Prostate gland (tissue), 2 donors: ENCODE measurements around the gene CSNK1E. TPM values are rescaled to one million over a fixed set of nuclear protein-coding genes. Genes with fewer than 3 reads are reported as not detected.

Experiments
- DNase-seq: peaks from one replicate; pipeline ENCODE4 v3.0.0-alpha.2; 2019; ENCODE audit warnings: low spot score
- H3K27ac ChIP-seq, 2 donors: fragments of 200-600 bp; sonication (generic); 2 replicates each; pipeline ENCODE4 v1.5.1; 2017 to 2019
- H3K27me3 ChIP-seq: fragments of 200-600 bp; sonication (generic); replicated peaks from 2 replicates; pipeline ENCODE4 v1.5.1; 2019; ENCODE audit not compliant: insufficient read depth
- H3K36me3 ChIP-seq, 2 donors: fragments of 200-600 bp; sonication (generic); 1 replicate in 1 of 2; 2 replicates in 1 of 2; pipeline versions ENCODE4 v1.5.1 to v1.8.1; 2017 to 2019
- H3K4me1 ChIP-seq: fragments of 200-600 bp; sonication (generic); replicated peaks from 2 replicates; pipeline ENCODE4 v1.5.1; 2019
- H3K4me3 ChIP-seq, 2 donors: fragments of 200-600 bp; sonication (generic); 2 replicates each; pipeline ENCODE4 v1.5.1; 2017 to 2019
- H3K9me3 ChIP-seq: fragments of 200-600 bp; sonication (generic); 2 replicates; pipeline ENCODE4 v1.5.1; 2017
- POLR2A ChIP-seq: fragments of 450-650 bp; IDR thresholded peaks from one replicate; pipeline ENCODE4 v1.6.1; 2016; ENCODE audit warnings: antibody characterized with exemption, mild to moderate bottlenecking
- POLR2AphosphoS5 ChIP-seq: sonication (generic); formaldehyde crosslinking; IDR thresholded peaks from one replicate; pipeline ENCODE4 v1.6.1; 2017; ENCODE audit warnings: antibody characterized with exemption
- WGBS: methylation state at CpG from one replicate; pipeline ENCODE4 v1.1.5; 2018; 5-methylcytosine and 5-hydroxymethylcytosine counted together
- intact Hi-C: fragments of 100-400 bp; cut with DNase I; formaldehyde crosslinking; loops from one replicate; pipeline ENCODE4 v1.14.2; 2022
- total RNA-seq, 2 donors: library from RNA; depleted of rRNA; stranded (reverse); fragments of >200 nt; gene quantifications; one replicate each; pipeline ENCODE4 v1.1.0, GENCODE V29; 2016
- TF ChIP-seq, protein P1 (sequence below), 4 experiments: fragments of 200-600 bp in 2 of 4; fragments of 450-650 bp in 2 of 4; sonication (generic) in 2 of 4; IDR thresholded peaks; 1 replicate in 3 of 4; 2 replicates in 1 of 4; pipeline ENCODE4 v1.5.1; 2016 to 2019; ENCODE audit warnings: antibody characterized with exemption in 4 of 4, mild to moderate bottlenecking in 2 of 4, moderate library complexity in 2 of 4

The CSNK1E gene
- total RNA-seq, 2 donors from 2014 or later, result 82.8 to 190 TPM

DNA sequence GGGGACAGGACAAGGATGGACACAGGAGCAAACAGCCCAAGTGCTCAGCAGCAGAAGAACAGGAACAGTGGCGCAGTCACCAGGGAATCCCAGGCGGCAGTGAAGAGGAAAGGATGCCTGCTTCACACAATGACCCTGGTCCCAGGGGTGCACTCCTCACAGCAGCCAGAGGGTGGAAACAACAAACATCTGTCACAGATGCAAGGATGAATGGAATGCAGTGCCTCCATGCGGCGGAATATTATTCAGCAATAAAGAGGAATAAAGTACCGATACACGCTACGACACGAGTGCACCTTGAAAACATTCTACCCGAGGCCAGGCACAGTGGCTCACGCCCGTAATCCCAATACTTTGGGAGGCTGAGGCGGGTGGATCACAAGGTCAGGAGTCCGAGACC, 12.7 kb downstream of the CSNK1E start:
- H3K27ac ChIP-seq, result no peak overlapping the region
- no peaks in the 10 kb centered on the region for H3K9me3 ChIP-seq
- no peak for DNase-seq
- 84% methylated on average over 13 of the region's 13 CpGs for WGBS
- peaks cover 10% of the 10 kb centered on the region for H3K4me1 ChIP-seq
- peaks cover 0 to 33% of the 10 kb centered on the region in 2 donors for H3K36me3 ChIP-seq
- no peak overlapping the region for H3K4me3 ChIP-seq
- no peaks in the 10 kb centered on the region for H3K27me3 ChIP-seq
- intact Hi-C loops, result no loop called here
- TF ChIP-seq POLR2A, result no peak
- TF ChIP-seq, protein P1, sequence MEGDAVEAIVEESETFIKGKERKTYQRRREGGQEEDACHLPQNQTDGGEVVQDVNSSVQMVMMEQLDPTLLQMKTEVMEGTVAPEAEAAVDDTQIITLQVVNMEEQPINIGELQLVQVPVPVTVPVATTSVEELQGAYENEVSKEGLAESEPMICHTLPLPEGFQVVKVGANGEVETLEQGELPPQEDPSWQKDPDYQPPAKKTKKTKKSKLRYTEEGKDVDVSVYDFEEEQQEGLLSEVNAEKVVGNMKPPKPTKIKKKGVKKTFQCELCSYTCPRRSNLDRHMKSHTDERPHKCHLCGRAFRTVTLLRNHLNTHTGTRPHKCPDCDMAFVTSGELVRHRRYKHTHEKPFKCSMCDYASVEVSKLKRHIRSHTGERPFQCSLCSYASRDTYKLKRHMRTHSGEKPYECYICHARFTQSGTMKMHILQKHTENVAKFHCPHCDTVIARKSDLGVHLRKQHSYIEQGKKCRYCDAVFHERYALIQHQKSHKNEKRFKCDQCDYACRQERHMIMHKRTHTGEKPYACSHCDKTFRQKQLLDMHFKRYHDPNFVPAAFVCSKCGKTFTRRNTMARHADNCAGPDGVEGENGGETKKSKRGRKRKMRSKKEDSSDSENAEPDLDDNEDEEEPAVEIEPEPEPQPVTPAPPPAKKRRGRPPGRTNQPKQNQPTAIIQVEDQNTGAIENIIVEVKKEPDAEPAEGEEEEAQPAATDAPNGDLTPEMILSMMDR (IDR thresholded peaks at IDR 0.05), result no peak
- TF ChIP-seq POLR2AphosphoS5, result no peak

DNA sequence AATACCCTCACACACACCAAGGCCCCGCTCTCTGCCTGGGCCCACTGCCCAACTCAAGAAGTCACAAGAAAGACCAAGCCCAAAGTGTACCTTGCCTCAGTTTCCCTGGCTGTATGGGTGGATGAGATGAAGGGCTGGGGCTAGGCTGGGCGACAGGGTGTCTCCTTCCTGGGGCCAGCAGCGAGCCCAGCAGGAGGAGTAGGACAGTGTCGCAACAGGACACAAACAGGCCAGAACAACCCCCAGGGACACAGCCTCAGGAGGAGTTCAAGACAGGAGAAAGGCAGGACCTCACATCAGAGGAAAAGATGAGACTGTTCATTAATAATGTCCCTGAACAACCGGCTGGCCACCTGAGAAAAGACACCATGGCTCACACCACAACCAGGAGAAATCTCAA, 13.3 kb downstream of the CSNK1E start:
- intact Hi-C loops, result no loop called here
- WGBS, result 73% methylated on average over 5 of the region's 5 CpGs
- H3K9me3 ChIP-seq, result no peaks in the 10 kb centered on the region
- no peak overlapping the region for H3K4me3 ChIP-seq
- DNase-seq, result no peak
- TF ChIP-seq POLR2AphosphoS5 (no peak), POLR2A (no peak)
- TF ChIP-seq, protein P1 (IDR thresholded peaks at IDR 0.05), result no peak
- H3K4me1 ChIP-seq, result peaks cover 10% of the 10 kb centered on the region
- H3K27ac ChIP-seq, result no peak overlapping the region
- no peaks in the 10 kb centered on the region for H3K27me3 ChIP-seq
- H3K36me3 ChIP-seq, result peaks cover 0 to 39% of the 10 kb centered on the region in 2 donors

DNA sequence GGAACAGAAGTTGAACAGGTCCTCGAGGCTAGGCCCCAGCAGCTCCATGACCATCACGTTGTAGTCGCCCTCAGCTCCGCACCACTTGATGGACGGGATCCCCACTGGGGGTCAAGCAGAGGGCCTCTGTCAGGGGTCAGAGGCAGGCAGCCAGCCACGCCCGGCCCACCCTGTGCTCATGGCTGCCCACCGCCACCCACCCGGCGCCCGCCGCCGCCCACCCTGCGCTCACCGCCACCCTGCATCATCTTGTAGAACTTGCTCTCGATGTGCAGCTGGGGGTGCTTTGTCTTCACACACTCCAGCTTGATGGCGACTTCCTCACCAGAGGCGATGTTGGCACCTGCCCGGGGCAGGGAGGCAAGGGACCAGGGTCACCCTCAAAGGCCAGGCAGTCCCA, 14.3 kb downstream of the CSNK1E start:
- no peaks in the 10 kb centered on the region for H3K9me3 ChIP-seq
- intact Hi-C loops, result no loop called here
- TF ChIP-seq, protein P1 (IDR thresholded peaks at IDR 0.05), result no peak
- TF ChIP-seq POLR2AphosphoS5 (no peak), POLR2A (no peak)
- H3K4me1 ChIP-seq, result peaks cover 10% of the 10 kb centered on the region
- WGBS, result 89% methylated on average over 10 of the region's 19 CpGs
- peaks cover 5 to 50% of the 10 kb centered on the region in 2 donors for H3K36me3 ChIP-seq
- no peak overlapping the region for H3K4me3 ChIP-seq
- H3K27ac ChIP-seq, result no peak overlapping the region
- no peaks in the 10 kb centered on the region for H3K27me3 ChIP-seq
- no peak for DNase-seq

DNA sequence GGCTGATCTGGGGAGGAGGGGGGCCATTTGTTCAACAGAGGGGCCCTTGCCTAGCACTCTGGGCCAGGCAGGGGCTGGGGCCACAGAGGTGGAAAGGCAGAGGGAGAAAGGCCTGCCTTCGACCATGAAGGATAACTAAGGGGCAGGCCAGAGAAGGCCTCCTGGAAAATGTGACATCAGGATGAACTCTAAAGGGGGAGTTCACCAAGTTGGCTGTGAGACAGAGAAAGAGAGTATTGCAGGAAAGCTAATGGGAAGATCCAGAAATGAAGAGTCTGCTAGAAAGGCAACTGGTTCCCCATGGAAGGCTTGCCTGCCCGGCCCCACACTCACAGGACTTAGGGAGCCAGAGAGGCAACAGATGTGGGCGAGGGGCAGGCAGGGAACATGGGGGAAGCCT, 16.3 kb downstream of the CSNK1E start:
- Histone ChIP-seq H3K4me1 (peaks cover 10% of the 10 kb centered on the region), H3K27me3 (no peaks in the 10 kb centered on the region), H3K27ac (no peak overlapping the region), H3K9me3 (no peaks in the 10 kb centered on the region), H3K36me3 (peaks cover 5 to 66% of the 10 kb centered on the region in 2 donors), H3K4me3 (no peak overlapping the region)
- intact Hi-C loops, result no loop called here
- TF ChIP-seq, protein P1 (IDR thresholded peaks at IDR 0.05), result no peak
- TF ChIP-seq POLR2A (no peak), POLR2AphosphoS5 (no peak)
- 95% methylated on average over 3 of the region's 3 CpGs for WGBS
- DNase-seq, result no peak

DNA sequence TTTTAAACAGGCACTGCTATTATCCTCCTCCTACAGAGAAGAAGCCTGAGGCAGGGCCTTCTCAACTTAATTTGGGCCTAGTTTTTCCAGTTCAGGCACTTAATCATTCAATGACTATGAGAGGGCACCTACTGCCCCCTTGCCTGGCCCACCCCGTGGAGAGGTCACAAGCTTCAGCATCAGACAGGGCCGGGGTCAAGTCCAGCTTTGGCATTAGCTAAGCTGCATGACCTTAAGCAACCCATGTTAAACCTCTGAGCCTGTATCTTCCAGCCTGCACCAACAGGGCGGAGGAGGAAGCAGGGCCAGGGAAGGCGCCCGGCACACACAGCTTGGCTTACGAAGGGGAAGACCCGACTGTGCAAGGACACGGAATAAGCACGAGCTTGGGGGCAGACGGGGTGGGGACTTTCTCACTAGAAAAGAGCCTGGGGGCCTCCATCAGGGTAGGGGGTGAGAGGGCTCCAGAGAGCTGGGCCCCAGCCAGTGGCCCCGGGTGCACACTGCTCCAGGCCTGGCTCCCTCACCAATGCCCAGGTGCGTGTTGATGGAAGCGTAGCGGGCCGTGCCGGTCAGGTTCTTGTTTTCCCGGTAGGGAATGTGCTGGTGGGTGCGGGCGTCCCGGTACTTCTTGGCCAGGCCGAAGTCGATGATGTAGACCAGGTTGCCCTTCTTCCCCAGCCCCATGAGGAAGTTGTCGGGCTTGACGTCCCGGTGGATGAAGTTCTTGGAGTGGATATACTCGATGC, 16.9 kb downstream of the CSNK1E start:
- TF ChIP-seq POLR2A, result no peak
- TF ChIP-seq, protein P1 (IDR thresholded peaks at IDR 0.05), result no peak
- no peak for TF ChIP-seq POLR2AphosphoS5
- Histone ChIP-seq H3K36me3 (peaks cover 9 to 70% of the 10 kb centered on the region in 2 donors), H3K9me3 (no peaks in the 10 kb centered on the region), H3K4me3 (no peak overlapping the region), H3K4me1 (peaks cover 10% of the 10 kb centered on the region), H3K27me3 (no peaks in the 10 kb centered on the region), H3K27ac (no peak overlapping the region)
- intact Hi-C loops, result no loop called here
- WGBS, result 88% methylated on average over 25 of the region's 26 CpGs
- no peak for DNase-seq
